Endothelial cell of umbilical vein (primary cell): ENCODE data around the gene ZRANB1.

Experiments used
- EZH2 ChIP-seq: IDR thresholded peaks from 2 replicates; pipeline ENCODE4 v1.6.1; 2012; ENCODE audit warnings: borderline replicate concordance, low read depth, mild to moderate bottlenecking, moderate library complexity, low read length, inconsistent platforms; ENCODE audit not compliant: severe bottlenecking
- MAX ChIP-seq: IDR thresholded peaks from 2 replicates; pipeline ENCODE4 v1.6.1; 2011; ENCODE audit not compliant: insufficient read depth, insufficient read length
- POLR2A ChIP-seq: IDR thresholded peaks from 2 replicates; pipeline ENCODE4 v1.6.1; 2012; ENCODE audit warnings: low read depth, mild to moderate bottlenecking, control low read depth, low read length
- TF ChIP-seq, protein P1 (sequence below), 2 donors: IDR thresholded peaks; 1 replicate in 1 of 2; 2 replicates in 1 of 2; pipeline ENCODE4 v1.5.1; 2011; ENCODE audit warnings: low read length in 2 of 2, mild to moderate bottlenecking in 2 of 2, moderate library complexity in 2 of 2, control low read depth in 1 of 2, inconsistent platforms in 1 of 2, low read depth in 1 of 2; ENCODE audit not compliant: insufficient read depth in 1 of 2; ENCODE audit errors: extremely low read depth in 1 of 2

DNA sequence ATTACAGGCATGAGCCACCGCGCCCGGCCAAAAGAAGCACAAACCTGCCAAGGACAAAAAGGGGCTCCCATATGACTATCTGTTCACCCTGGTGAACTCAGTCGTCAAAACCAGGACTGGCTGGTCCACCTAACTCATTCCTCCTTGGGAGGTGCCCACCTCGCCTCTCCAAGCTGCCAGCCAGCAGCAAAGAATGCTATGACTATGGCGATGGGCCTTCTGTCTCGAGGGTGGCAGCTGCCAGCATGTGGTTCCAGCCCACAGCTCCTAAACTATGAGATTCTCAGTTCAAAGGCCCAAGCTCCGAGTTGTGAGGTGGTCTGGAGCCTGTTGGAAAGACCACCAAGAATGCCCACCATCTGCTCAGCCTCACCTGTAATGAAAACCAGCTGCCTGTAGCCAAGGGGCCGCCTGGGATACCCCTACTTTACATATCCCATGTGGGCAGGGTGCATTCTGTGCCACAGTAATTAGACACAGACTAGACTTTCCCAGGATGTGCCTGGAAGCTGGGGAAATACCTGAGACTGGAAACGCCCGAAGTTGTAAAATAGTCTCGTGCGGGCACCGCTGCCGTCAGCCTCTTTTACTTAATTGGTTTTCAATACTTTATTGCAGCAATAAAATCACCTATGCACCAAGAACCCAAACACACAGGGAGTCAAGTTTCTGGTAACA lies 71.1 kb downstream of the ZRANB1 start:
- TF ChIP-seq, protein P1, sequence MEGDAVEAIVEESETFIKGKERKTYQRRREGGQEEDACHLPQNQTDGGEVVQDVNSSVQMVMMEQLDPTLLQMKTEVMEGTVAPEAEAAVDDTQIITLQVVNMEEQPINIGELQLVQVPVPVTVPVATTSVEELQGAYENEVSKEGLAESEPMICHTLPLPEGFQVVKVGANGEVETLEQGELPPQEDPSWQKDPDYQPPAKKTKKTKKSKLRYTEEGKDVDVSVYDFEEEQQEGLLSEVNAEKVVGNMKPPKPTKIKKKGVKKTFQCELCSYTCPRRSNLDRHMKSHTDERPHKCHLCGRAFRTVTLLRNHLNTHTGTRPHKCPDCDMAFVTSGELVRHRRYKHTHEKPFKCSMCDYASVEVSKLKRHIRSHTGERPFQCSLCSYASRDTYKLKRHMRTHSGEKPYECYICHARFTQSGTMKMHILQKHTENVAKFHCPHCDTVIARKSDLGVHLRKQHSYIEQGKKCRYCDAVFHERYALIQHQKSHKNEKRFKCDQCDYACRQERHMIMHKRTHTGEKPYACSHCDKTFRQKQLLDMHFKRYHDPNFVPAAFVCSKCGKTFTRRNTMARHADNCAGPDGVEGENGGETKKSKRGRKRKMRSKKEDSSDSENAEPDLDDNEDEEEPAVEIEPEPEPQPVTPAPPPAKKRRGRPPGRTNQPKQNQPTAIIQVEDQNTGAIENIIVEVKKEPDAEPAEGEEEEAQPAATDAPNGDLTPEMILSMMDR (IDR thresholded peaks at IDR 0.05; ENCODE audit: extremely low read depth in 1 of 2, insufficient read depth in 1 of 2, low read depth in 1 of 2, low read length in 2 of 2), result no peak
- TF ChIP-seq EZH2, result no peak
- no peak for TF ChIP-seq POLR2A
- no peak for TF ChIP-seq MAX
